Right atrium auricular region (tissue), 2 donors: ENCODE results near the gene MX2. TPM values are rescaled to one million over a fixed set of nuclear protein-coding genes. Genes with fewer than 3 reads are reported as not detected.

Experiments used
- DNase-seq: peaks from one replicate; pipeline ENCODE4 v3.0.0-alpha.2; 2019; ENCODE audit warnings: low spot score
- H3K27ac ChIP-seq, 2 donors: fragments of 200-600 bp; sonication (generic); 1 replicate in 1 of 2; 2 replicates in 1 of 2; pipeline ENCODE4 v1.5.1; 2016 to 2019
- H3K27me3 ChIP-seq, 2 donors: fragments of 200-600 bp; sonication (generic); one replicate each; pipeline versions ENCODE4 v1.5.1 to v1.6.0; 2017 to 2019
- H3K36me3 ChIP-seq: fragments of 200-600 bp; sonication (generic); one replicate; pipeline ENCODE4 v1.5.1; 2016
- H3K4me1 ChIP-seq, 2 donors: fragments of 200-600 bp; sonication (generic); one replicate each; pipeline versions ENCODE4 v1.5.1 to v1.6.0; 2017 to 2019
- H3K4me3 ChIP-seq, 2 donors: fragments of 200-600 bp; sonication (generic); 1 replicate in 1 of 2; 2 replicates in 1 of 2; pipeline ENCODE4 v1.5.1; 2017 to 2019; ENCODE audit warnings: mild to moderate bottlenecking in 1 of 2, moderate library complexity in 1 of 2
- H3K9me3 ChIP-seq, 2 donors: fragments of 200-600 bp; sonication (generic); one replicate each; pipeline ENCODE4 v1.5.1; 2019
- CTCF ChIP-seq, 2 donors: fragments of 200-600 bp; sonication (generic); IDR thresholded peaks; one replicate each; pipeline ENCODE4 v1.5.1; 2019; ENCODE audit warnings: antibody characterized with exemption in 2 of 2
- total RNA-seq, 2 donors: library from RNA; depleted of rRNA; stranded (reverse); fragments of >200 nt; gene quantifications; one replicate each; pipeline ENCODE4 v1.1.0, GENCODE V29; 2016

MX2 gene
- total RNA-seq, 2 donors from 2014 or later = 5.5 to 5.9 TPM

GRCh38 chr21:41390043-41390639, 28.3 kb downstream of the MX2 start:
- Histone ChIP-seq H3K4me3 (no peak overlapping the region), H3K27me3 (no peaks in the 10 kb centered on the region), H3K27ac (no peak overlapping the region), H3K9me3 (no peaks in the 10 kb centered on the region), H3K36me3 (peaks cover 8% of the 10 kb centered on the region), H3K4me1 (no peaks in the 10 kb centered on the region)
- no peak for DNase-seq
- TF ChIP-seq CTCF (IDR thresholded peaks at IDR 0.05) = no peak

GRCh38 chr21:41393876-41394465, 32.1 kb downstream of the MX2 start:
- no peaks in the 10 kb centered on the region for H3K4me1 ChIP-seq
- peaks cover 12% of the 10 kb centered on the region for H3K36me3 ChIP-seq
- H3K27me3 ChIP-seq = no peaks in the 10 kb centered on the region
- TF ChIP-seq CTCF (IDR thresholded peaks at IDR 0.05) = no peak
- no peak overlapping the region for H3K4me3 ChIP-seq
- no peaks in the 10 kb centered on the region for H3K9me3 ChIP-seq
- no peak overlapping the region for H3K27ac ChIP-seq
- DNase-seq = peak; percentile 47

DNA sequence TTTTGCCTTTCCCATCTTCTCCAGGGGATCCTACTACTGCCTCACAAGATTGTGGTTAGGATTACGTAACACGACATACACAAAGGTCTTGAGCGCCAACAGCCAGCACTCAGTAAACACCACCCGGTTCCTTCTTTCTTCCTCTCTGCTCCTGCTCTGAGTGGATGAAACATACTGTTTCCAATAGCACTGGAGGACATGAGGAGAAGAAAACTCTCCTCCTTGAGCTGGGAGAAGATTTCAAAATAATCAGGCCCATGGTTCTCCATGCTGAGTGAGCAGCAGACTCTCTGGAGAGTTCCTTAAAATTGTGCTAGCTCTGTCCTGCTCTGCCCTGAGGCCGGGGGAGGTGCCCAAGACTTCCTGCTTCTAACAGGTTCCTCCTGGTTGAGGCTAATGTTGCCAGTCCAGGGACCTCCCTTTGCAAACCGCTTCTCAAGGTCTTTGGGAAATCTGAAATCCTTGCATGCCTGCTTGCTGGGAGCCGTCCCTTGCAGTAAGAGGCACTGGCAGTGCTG, 34.8 kb downstream of the MX2 start:
- no peak for TF ChIP-seq CTCF (IDR thresholded peaks at IDR 0.05)
- H3K27me3 ChIP-seq = no peaks in the 10 kb centered on the region
- no peak overlapping the region for H3K4me3 ChIP-seq
- no peaks in the 10 kb centered on the region for H3K9me3 ChIP-seq
- peaks cover 15% of the 10 kb centered on the region for H3K36me3 ChIP-seq
- no peak overlapping the region for H3K27ac ChIP-seq
- no peaks in the 10 kb centered on the region for H3K4me1 ChIP-seq
- DNase-seq = peak; percentile 58

- Histone ChIP-seq H3K27ac (no peak overlapping the region), H3K9me3 (no peaks in the 10 kb centered on the region), H3K4me3 (no peak overlapping the region), H3K4me1 (no peaks in the 10 kb centered on the region), H3K27me3 (no peaks in the 10 kb centered on the region), H3K36me3 (peaks cover 15% of the 10 kb centered on the region)
- peak; percentile 56 for DNase-seq
- TF ChIP-seq CTCF (IDR thresholded peaks at IDR 0.05) = no peak
Observed at GRCh38 chr21:41397471-41397891, 35.7 kb downstream of the MX2 start.

DNA sequence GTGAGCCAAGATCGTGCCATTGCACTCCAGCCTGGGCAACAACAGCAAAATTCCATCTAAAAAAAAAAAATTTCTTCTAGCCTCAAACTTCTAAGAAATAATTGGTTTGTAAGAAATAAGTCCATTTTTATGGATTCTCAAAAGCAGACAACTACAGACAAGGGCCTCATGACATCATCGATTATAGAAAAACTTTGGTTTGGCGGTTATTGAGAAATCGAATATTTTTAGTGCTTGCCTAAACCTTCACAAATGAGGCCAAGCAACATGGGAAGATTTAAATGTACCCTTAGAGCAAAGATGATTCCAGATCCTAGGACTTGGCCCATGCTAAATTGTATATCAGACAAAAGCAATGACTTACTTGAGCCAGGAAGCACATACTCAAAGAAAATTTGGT, 36.4 kb downstream of the MX2 start:
- H3K4me1 ChIP-seq = no peaks in the 10 kb centered on the region
- no peak for DNase-seq
- H3K9me3 ChIP-seq = no peaks in the 10 kb centered on the region
- no peak overlapping the region for H3K27ac ChIP-seq
- H3K4me3 ChIP-seq = no peak overlapping the region
- H3K27me3 ChIP-seq = no peaks in the 10 kb centered on the region
- peaks cover 15% of the 10 kb centered on the region for H3K36me3 ChIP-seq
- TF ChIP-seq CTCF (IDR thresholded peaks at IDR 0.05) = no peak
